GM12875 (cell line): Measurements from ENCODE around the gene ACTR1B.

Experiments used
- H3K4me3 ChIP-seq: one replicate; pipeline ENCODE4 v1.5.1; 2011; ENCODE audit warnings: low read depth, low read length, control low read depth
- CTCF ChIP-seq: IDR thresholded peaks from 2 replicates; pipeline ENCODE4 v1.5.1; 2011; ENCODE audit warnings: low read depth, mild to moderate bottlenecking, control low read depth, inconsistent platforms, low read length, moderate library complexity, borderline replicate concordance; ENCODE audit not compliant: insufficient read depth

Gene ACTR1B

GRCh38 chr2:97699765-97700444 is 36.1 kb upstream of the ACTR1B start:
- TF ChIP-seq CTCF = peak; percentile 75; the same call in 1 of the 2 replicates

DNA sequence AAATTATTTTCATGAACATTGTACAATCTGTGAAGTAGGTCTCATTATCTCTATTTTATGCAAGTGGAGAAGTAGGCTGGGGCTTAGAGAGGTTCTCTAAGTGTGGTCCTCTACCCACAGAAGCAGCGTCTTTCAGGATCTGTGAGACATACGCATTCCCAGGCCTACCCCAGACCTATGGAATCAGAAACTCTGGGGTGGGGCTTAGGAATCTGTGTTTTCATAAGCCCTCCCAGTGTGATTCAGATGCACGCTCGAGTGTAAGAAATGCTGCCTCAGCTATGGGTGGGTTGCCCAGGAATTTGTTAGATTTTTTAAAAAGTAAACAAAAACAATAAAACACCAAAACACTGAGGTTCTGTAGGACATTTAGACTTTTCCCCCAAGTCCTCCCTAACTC is 34.7 kb upstream of the ACTR1B start:
- H3K4me3 ChIP-seq = no peak overlapping the region
- TF ChIP-seq CTCF = no peak

More at GRCh38 chr2:97699765-97700444, 36.1 kb upstream of the ACTR1B start:
- no peak overlapping the region for H3K4me3 ChIP-seq

- peak; percentile 77; the same call in 1 of the 2 replicates for TF ChIP-seq CTCF
- no peak overlapping the region for H3K4me3 ChIP-seq
Measured at GRCh38 chr2:97697252-97698235, 33.7 kb upstream of the ACTR1B start.

- no peak overlapping the region for H3K4me3 ChIP-seq
- no peak for TF ChIP-seq CTCF
Measured at GRCh38 chr2:97695744-97696143, 31.9 kb upstream of the ACTR1B start.

GRCh38 chr2:97693476-97693875 is 29.6 kb upstream of the ACTR1B start:
- no peak for TF ChIP-seq CTCF
- H3K4me3 ChIP-seq = no peak overlapping the region

DNA sequence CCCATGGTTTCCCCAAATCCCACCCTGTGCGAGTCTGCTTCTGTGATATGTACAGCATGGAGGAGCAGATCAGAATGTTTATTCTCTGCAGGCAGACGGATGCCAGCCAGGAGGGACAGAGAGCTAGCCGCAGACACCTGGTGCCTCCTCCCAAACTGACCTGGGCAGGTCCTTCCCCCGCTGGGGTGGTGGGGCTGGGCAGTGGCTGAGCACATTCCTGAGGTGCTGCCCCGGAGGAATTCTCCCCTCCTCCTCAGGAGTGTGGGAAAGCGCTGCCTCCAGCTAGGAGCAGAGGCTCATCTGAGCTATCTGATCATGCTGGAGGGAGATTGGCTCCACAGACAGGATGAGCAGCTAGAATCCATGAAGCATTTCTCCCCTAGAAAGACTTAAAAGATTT is 27.3 kb upstream of the ACTR1B start:
- no peak overlapping the region for H3K4me3 ChIP-seq
- TF ChIP-seq CTCF = no peak
